GM19025 (cell line): ENCODE measurements around the gene CEP43.

Source experiments
- ATAC-seq: cut with Tn5 transposase; IDR thresholded peaks from one replicate; pipeline ENCODE4 v1.9.1; 2021; ENCODE audit warnings: mild to moderate bottlenecking, low read depth, moderate library complexity; ENCODE audit not compliant: unreplicated experiment

CEP43 gene

GRCh38 chr6:166966268-166966667, 32.9 kb upstream of the CEP43 start:
- ATAC-seq = no peak

DNA sequence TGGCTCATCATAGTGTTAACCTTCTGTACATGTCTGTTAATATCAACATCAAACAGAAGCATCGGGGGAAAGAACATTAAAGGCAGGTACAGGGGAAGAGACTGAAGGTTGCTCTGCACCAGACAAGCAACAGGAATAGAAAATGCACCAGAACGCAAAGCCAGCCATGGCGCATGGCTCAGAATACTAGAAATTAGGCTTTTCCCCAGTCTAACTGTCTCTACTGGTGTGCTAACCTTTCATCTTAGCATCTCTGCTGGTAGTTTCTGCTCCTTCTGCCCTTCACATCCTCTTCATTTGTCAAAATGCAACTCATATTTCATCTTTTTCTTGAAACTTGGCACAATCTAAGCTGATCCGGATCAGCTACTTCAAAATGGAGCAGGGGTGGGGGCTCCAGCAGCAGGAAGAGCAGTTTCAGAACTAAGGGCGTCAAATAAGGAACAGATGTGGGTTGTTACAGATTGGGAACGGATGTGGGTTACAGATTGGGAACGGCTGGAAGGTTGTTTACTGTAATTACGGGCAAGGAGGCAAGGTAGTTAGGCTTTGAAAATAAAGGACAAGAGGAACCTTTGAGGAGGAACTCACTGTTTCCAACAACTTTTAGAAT, 29.7 kb upstream of the CEP43 start:
- ATAC-seq = no peak

DNA sequence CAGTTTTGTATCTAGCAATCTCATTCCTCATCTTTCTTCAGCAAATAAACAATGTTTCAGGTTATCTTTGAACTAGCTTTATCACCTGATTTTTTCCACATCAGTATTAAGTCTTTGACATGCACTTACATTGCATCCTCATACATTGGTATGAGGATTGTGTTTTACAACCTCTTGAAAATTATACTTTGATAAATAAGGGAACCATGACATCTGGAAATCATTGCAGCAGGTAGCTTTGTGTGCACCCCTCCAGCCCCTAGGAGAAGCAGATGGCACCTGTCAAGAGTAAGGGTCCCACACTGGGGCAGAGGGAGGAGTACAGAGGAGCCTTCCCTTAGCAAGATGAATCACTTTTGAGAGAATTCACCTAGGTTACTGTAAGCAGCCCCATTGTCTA, 29.1 kb upstream of the CEP43 start:
- no peak for ATAC-seq

DNA sequence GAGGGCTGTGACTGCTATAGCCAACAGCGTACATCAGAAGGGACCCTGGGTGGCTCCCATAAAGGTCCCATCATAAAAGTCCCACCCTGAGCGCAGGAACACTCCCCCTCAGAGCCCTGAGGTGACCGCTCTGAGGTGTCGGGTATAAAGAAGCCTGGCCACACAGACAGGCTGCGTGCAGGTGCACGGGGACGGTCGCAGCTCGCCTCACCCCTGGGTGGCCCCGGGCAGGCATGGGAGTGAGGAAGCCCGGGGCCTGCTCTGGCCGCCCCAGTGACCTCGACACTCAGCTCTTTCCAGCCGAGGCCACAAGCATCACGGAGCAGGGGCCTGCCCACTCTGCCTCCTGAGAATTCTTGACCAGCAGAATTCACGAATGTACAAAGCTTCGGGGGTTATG, 28.4 kb upstream of the CEP43 start:
- no peak for ATAC-seq

GRCh38 chr6:166971271-166971670, 27.9 kb upstream of the CEP43 start:
- ATAC-seq = no peak

DNA sequence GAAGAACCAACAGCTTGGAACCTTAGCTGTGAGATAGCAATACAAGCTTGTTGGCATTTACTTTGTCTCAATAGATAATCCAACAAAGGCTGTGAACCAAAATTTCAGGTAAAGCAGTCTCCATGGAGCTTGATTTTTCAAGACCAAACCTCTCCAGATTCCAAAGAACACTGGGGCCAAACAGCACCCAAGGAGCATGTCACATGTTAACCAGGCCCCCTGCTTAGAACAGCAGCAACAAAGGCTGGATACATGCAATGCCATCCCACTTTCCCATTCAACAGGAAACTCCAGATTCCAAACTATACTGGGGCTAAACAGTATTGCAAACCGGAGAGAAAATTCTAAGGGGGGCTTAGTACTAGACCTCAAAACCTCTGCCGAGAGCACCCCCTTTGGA, 27.1 kb upstream of the CEP43 start:
- no peak for ATAC-seq

DNA sequence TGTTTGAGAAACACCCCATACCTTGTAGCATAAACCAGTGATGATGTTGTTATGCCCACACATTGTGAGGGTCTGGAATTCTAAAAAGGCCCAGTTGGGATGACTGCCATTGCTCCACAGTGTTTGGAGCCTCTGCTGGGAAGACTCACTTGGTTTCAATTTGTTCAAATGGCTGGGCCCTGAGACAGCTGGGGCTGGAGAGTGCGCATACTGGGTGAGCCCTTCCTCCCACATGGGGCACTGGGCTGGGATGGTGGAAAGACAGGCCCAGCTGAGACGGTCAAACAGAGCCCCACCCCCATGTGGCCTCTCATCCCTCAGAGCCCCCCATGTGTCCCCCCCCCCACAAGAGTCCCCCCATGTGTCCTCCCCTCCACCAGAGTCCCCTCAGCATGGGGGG, 22.6 kb upstream of the CEP43 start:
- ATAC-seq = no peak

GRCh38 chr6:166977621-166978525, 21.3 kb upstream of the CEP43 start:
- ATAC-seq = no peak

DNA sequence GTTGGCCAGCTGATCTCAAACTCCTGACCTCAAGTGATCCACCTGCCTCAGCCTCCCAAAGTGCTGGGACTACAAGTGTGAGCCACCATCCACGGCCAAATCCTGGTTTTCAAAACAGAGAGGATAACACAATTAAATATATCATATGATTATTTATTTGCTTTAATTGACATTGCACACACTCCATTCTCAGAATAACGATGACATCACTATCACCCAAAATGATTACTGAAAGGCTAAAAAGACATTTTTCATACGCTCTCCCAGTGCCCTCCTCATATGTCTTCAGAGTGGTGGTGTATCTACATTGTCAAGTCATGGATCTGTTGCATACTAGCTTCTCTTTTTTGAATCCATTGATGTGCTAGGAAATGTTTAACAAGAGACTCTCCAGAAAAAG, 18.5 kb upstream of the CEP43 start:
- ATAC-seq = no peak

GRCh38 chr6:166987448-166987847, 11.7 kb upstream of the CEP43 start:
- ATAC-seq = no peak

GRCh38 chr6:166987930-166988329, 11.3 kb upstream of the CEP43 start:
- no peak for ATAC-seq

GRCh38 chr6:166988674-166989201, 10.5 kb upstream of the CEP43 start:
- ATAC-seq = no peak

GRCh38 chr6:166989427-166990032, 9.7 kb upstream of the CEP43 start:
- peak; percentile 66 for ATAC-seq

GRCh38 chr6:166996406-166996805, 2.8 kb upstream of the CEP43 start:
- no peak for ATAC-seq

DNA sequence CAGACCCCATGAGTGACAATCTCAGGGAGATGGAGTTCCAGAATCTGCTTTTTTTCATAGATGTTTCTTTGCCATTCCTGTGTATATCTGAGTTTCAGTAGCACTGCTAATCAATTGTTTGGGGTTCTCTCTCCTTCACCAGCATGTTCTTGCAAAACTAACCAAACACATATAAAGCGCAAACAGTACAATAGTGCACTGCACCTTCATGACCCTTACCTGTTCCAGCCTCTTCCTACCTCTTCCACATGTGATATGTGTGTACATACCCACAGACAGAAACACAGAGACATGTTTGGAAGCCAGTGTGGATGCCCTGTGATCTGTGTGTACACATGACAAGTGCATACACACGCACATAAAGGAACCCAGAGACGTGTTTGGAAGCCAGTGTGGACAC, 1.8 kb upstream of the CEP43 start:
- no peak for ATAC-seq

GRCh38 chr6:166997768-166998255, 1.4 kb upstream of the CEP43 start:
- no peak for ATAC-seq

DNA sequence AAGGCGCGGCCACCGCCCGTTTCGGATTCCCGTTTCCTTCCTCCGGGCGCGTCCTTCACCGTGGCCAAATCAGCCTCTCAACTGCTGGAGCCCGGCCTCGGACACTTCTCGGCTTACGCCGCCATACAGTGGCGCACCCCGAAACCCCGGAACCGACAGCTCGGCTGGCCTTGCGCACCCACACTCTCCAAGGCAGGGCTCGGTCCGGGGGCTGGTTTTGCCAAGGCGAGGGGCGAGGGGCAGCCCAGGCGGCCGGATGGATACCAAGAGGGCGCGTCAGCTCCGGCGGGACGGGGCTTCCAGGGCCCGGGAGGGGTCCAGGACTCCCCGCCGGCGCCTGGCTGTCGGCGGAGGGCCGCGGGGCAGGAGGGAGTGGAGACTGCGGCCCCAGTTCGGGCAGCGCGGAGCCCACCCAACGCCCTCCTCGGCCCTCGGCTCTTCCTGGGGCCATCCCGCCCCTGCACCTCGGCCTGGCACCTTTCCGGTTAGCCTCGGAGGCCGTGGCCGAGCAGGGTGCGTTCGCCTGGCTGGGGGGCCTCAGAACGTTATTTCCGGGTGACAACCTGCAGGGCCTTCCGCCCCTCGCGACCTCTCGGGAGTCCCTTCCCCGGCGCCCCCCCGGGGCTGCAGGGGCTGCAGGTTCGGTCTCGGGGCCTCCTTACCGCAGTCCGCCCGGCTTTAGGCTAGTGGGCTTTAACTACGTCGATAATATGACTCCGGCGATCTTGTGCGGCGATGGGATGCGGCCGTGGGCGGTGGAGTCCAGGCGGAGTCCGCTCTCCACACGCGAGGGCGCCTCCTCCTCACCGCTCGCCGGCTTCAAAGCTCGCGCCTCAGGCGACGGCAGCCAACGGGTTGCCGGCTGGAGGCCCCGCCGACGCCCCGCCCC, 697 bp upstream of the CEP43 start:
- peak; percentile 1 for ATAC-seq

DNA sequence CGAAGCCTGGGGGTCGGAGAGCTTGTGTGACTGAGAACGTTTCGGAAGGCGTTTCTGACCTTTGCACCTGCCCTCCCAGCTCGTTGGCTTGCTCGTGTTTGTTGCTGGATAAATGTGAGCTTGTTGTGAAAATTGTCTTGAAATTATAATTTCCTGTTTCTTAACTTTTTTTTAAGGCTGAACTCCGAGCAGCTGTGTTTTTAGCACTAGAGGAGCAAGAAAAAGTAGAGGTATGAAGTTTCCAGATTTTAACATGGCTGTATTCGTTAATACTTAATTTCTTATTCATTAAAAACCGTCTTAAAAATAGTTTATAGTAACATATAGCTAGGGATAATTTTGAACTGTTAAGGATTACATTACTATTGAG, 672 bp downstream of the CEP43 start:
- ATAC-seq = no peak

GRCh38 chr6:167000759-167001158, 1.6 kb downstream of the CEP43 start:
- no peak for ATAC-seq
